Vagina (tissue), 2 donors: ENCODE measurements around the gene NFATC2.

ENCODE experiments used
- POLR2AphosphoS5 ChIP-seq, 2 donors: sonication (generic); formaldehyde crosslinking; IDR thresholded peaks; one replicate each; pipeline ENCODE4 v1.9.0; 2017; ENCODE audit warnings: antibody characterized with exemption in 2 of 2, mild to moderate bottlenecking in 2 of 2, low read depth in 1 of 2; ENCODE audit not compliant: insufficient read depth in 1 of 2
- TF ChIP-seq, protein P1 (sequence below), 3 experiments: fragments of 450-650 bp in 2 of 3; fragments of 200-600 bp in 1 of 3; sonication (generic) in 1 of 3; IDR thresholded peaks; one replicate each; pipeline ENCODE4 v1.5.1; 2017 to 2019; ENCODE audit warnings: antibody characterized with exemption in 3 of 3, mild to moderate bottlenecking in 2 of 3, moderate library complexity in 2 of 3

DNA sequence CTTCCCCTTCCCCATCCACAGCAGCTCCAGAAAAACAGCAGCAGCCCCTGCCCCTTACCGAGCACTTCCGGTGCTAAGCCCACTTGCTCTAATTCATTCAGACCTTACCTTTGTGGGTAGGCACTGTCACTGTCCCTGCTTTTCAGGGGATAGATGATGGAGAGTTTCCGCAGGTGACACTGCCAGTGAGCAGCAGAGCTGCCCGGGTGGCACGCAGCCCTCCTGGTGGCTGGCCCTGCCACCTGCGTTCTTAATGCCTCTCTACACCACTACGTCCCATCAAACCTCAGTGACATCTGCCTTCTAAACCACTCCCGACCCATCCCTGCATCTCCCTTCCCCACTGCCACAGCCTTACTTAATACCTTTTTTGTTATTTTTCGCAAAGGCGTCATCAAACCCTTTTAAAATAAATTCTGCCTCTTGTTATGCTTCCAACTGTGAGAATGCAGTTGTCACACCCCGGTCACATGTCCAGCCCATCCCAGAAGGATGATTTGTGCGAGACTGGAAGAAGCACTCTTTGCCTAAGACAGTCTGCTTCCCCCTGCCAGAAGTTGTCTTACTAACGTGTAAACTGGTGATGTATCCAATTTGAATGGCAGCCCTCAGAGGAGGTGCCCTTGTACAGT is 89.7 kb downstream of the NFATC2 start:
- TF ChIP-seq, protein P1, sequence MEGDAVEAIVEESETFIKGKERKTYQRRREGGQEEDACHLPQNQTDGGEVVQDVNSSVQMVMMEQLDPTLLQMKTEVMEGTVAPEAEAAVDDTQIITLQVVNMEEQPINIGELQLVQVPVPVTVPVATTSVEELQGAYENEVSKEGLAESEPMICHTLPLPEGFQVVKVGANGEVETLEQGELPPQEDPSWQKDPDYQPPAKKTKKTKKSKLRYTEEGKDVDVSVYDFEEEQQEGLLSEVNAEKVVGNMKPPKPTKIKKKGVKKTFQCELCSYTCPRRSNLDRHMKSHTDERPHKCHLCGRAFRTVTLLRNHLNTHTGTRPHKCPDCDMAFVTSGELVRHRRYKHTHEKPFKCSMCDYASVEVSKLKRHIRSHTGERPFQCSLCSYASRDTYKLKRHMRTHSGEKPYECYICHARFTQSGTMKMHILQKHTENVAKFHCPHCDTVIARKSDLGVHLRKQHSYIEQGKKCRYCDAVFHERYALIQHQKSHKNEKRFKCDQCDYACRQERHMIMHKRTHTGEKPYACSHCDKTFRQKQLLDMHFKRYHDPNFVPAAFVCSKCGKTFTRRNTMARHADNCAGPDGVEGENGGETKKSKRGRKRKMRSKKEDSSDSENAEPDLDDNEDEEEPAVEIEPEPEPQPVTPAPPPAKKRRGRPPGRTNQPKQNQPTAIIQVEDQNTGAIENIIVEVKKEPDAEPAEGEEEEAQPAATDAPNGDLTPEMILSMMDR (IDR thresholded peaks at IDR 0.05) = no peak
- no peak for TF ChIP-seq POLR2AphosphoS5 (IDR thresholded peaks at IDR 0.05; ENCODE audit: insufficient read depth in 1 of 2, low read depth in 1 of 2)
